Lung (tissue), 12 donors: Measurements from ENCODE around the gene TTLL5. TPM values are rescaled to one million over a fixed set of nuclear protein-coding genes. Genes with fewer than 3 reads are reported as not detected.

Experiments used
- ATAC-seq: fragments of 200-7000 bp; cut with Tn5 transposase; one replicate; pipeline ENCODE4 v1.9.1; 2020; ENCODE audit warnings: moderate number of reproducible peaks; ENCODE audit not compliant: insufficient read depth, low FRiP score
- DNase-seq, 3 donors: peaks; one replicate each; pipeline ENCODE4 v3.0.0-alpha.2; 2013 to 2017
- H3K27ac ChIP-seq, 2 donors: one replicate each; pipeline ENCODE4 v1.5.1; 2013; ENCODE audit warnings: mild to moderate bottlenecking in 2 of 2, moderate library complexity in 2 of 2, control low read depth in 1 of 2, inconsistent platforms in 1 of 2, low read depth in 1 of 2, low read length in 1 of 2
- H3K27me3 ChIP-seq, 3 donors: one replicate each; pipeline ENCODE4 v1.5.1; 2013; ENCODE audit warnings: low read length in 2 of 3; ENCODE audit not compliant: control insufficient read depth in 3 of 3, insufficient read depth in 3 of 3
- H3K36me3 ChIP-seq, 4 donors: one replicate each; pipeline ENCODE4 v1.5.1; 2013; ENCODE audit warnings: low read length in 4 of 4, mild to moderate bottlenecking in 1 of 4, moderate library complexity in 1 of 4; ENCODE audit not compliant: control insufficient read depth in 4 of 4, insufficient read depth in 4 of 4
- H3K4me1 ChIP-seq, 5 donors: one replicate each; pipeline ENCODE4 v1.5.1; 2013; ENCODE audit warnings: low read length in 5 of 5, mild to moderate bottlenecking in 2 of 5, moderate library complexity in 1 of 5; ENCODE audit not compliant: control insufficient read depth in 5 of 5, insufficient read depth in 5 of 5
- H3K4me3 ChIP-seq: one replicate; pipeline ENCODE4 v1.5.1; 2013; ENCODE audit warnings: mild to moderate bottlenecking, control low read depth, moderate library complexity
- H3K9ac ChIP-seq, 2 donors: one replicate each; pipeline ENCODE4 v1.5.1; 2013; ENCODE audit warnings: low read length in 2 of 2, control low read depth in 1 of 2; ENCODE audit not compliant: insufficient read depth in 1 of 2
- H3K9me3 ChIP-seq, 4 donors: one replicate each; pipeline ENCODE4 v1.5.1; 2013; ENCODE audit warnings: low read length in 3 of 4, mild to moderate bottlenecking in 1 of 4, moderate library complexity in 1 of 4; ENCODE audit not compliant: control insufficient read depth in 4 of 4, insufficient read depth in 3 of 4
- CTCF ChIP-seq: IDR thresholded peaks from 2 replicates; pipeline ENCODE4 v1.5.1; 2012; ENCODE audit warnings: mild to moderate bottlenecking; ENCODE audit errors: control extremely low read depth, extremely low read depth
- WGBS, 2 donors: extraction: QIAGEN DNeasy Blood & Tissue Kit; methylation state at CpG; one replicate each; pipeline ENCODE4 v1.1.7; 2013; 5-methylcytosine and 5-hydroxymethylcytosine counted together
- polyA plus RNA-seq, 2 donors: library from polyadenylated mRNA; stranded (reverse); fragments of 200-250 nt; gene quantifications; one replicate each; pipeline ENCODE4 v1.2.1, GENCODE V29; 2013
- total RNA-seq, 2 donors: library from RNA; depleted of rRNA in 1 of 2; stranded (reverse); fragments of >200 nt in 1 of 2; gene quantifications; one replicate each; pipeline ENCODE4 v1.2.1, GENCODE V29; 2014 to 2021
- donor health status: control.
- donor health status: control.
- donor health status: Bipolar disorder and iron deficiency.
- donor health status: healthy.
- donor health status: DM: yes; HTN: yes; CAD: no.

TTLL5 gene
- total and polyA plus RNA-seq, 4 donors, result 10.3 to 58.6 (median 28.8) TPM

GRCh38 chr14:75672605-75673192 lies 11.7 kb downstream of the TTLL5 start:
- Histone ChIP-seq H3K36me3 (peaks cover 2 to 22% (median 16%) of the 10 kb centered on the region in 4 donors), H3K27me3 (no peaks in the 10 kb centered on the region), H3K27ac (no peak overlapping the region), H3K9me3 (no peaks in the 10 kb centered on the region), H3K4me3 (no peak overlapping the region), H3K9ac (no peak overlapping the region), H3K4me1 (peaks cover 0 to 7% (median 0%) of the 10 kb centered on the region in 5 donors)
- TF ChIP-seq CTCF, result no peak
- ATAC-seq, result no peak
- WGBS, 2 donors, result 88 to 96% methylated on average over 1 of the region's 1 CpG
- no peak for DNase-seq

- H3K9me3 ChIP-seq, result no peaks in the 10 kb centered on the region
- no peak overlapping the region for H3K4me3 ChIP-seq
- peaks cover 2 to 22% (median 16%) of the 10 kb centered on the region in 4 donors for H3K36me3 ChIP-seq
- DNase-seq (no peak), ATAC-seq (no peak)
- WGBS, 2 donors, result 94 to 98% methylated on average over 4 of the region's 4 CpGs
- H3K27ac ChIP-seq, result no peak overlapping the region
- no peak for TF ChIP-seq CTCF
- H3K4me1 ChIP-seq, result peaks cover 0 to 7% (median 0%) of the 10 kb centered on the region in 5 donors
- no peaks in the 10 kb centered on the region for H3K27me3 ChIP-seq
- no peak overlapping the region for H3K9ac ChIP-seq
Observed at GRCh38 chr14:75673345-75674035, 12.4 kb downstream of the TTLL5 start.

GRCh38 chr14:75675265-75675960 lies 14.4 kb downstream of the TTLL5 start:
- 75 to 86% methylated on average over 2 of the region's 2 CpGs for WGBS, 2 donors
- no peak for TF ChIP-seq CTCF

More at GRCh38 chr14:75675265-75675960, 14.4 kb downstream of the TTLL5 start:
- Histone ChIP-seq H3K4me1 (peaks cover 0 to 7% (median 0%) of the 10 kb centered on the region in 5 donors), H3K9ac (no peak overlapping the region), H3K36me3 (peaks cover under 1 to 15% (median 8%) of the 10 kb centered on the region in 4 donors), H3K9me3 (no peaks in the 10 kb centered on the region), H3K27me3 (no peaks in the 10 kb centered on the region), H3K4me3 (no peak overlapping the region), H3K27ac (no peak overlapping the region)
- no peak for ATAC-seq
- DNase-seq, result no peak
